Left renal cortex interstitium (tissue), 4 donors: ENCODE data around the gene OTUD3. TPM values are rescaled to one million over a fixed set of nuclear protein-coding genes. Genes with fewer than 3 reads are reported as not detected.
"Not testable (repeated sequence)": the region's sequence is repeated elsewhere in the genome, so short reads cannot be mapped to it uniquely, and the experiment has no call there.

Experiments used
- DNase-seq, 4 donors: peaks; one replicate each; pipeline ENCODE4 v3.0.0-alpha.2; 2013; ENCODE audit warnings: low read depth in 4 of 4, low spot score in 2 of 4, missing footprints in 1 of 4
- polyA plus RNA-seq, 4 donors: library from polyadenylated mRNA; unstranded; fragments of 120-200 nt; gene quantifications; one replicate each; pipeline ENCODE4 v1.2.1, GENCODE V29; 2013; ENCODE audit not compliant: insufficient read length in 4 of 4

The OTUD3 gene
- polyA plus RNA-seq, 4 donors, result 12.3 to 54.1 (median 21.2) TPM

DNA sequence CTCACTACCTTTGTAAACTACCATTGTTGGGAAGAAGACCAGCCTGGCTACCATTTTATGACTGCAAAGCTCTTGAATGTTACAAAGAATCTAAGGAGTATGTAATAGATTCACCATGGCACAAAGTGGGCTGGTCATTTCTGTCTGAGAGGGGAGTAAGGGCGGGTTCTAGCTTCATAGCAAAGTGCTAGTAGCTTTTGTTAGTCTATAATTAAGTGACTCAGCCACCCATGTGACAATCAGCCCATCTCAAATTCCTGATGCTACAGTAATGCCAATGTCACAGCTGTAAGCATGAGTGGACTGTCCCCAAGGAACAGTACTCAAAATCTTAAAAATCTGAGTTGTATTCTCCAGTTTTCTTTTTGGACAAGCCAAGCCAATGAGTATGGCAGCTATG is 15.4 kb upstream of the OTUD3 start:
- no peak for DNase-seq

GRCh38 chr1:19868575-19868974 is 13.6 kb upstream of the OTUD3 start:
- not testable (repeated sequence) for DNase-seq

DNA sequence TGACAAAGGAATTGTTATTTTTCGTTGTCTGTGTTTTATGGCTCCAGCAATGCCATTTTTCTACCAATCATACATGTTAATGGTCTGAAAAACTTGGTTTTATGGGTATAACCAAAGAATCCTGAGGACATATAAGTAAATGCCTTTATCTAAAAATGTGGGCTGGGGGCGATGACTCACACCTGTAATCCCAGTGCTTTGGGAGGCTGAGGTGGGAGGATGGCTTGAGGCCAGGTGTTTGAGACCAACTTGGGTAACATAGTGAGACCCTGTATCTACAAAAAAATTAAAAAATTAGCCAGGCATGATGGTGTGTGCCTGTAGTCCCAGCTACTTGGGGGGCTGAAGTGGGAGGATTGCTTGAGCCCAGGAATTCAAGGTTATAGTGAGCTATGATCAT is 12.7 kb upstream of the OTUD3 start:
- not testable (repeated sequence) for DNase-seq

DNA sequence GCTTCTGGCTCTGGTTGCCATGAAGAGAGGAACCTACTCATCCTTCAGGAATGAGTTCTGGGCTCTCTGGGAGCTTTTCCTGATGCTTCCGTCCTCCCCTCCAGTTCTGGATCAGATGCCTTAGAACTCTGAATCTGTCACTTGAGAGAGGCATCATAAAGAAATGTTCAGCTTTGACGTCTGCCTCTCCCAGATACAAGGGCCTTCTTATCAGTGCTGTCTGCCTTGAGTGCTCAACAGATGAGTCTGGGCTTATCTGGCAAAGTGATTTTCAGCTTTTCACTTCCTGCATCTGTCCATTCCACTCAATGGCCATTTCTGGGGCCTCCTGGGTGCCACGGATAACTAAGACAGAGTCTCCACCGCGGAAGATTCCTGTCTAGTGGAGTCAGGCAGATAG is 12.3 kb upstream of the OTUD3 start:
- DNase-seq, result no peak

DNA sequence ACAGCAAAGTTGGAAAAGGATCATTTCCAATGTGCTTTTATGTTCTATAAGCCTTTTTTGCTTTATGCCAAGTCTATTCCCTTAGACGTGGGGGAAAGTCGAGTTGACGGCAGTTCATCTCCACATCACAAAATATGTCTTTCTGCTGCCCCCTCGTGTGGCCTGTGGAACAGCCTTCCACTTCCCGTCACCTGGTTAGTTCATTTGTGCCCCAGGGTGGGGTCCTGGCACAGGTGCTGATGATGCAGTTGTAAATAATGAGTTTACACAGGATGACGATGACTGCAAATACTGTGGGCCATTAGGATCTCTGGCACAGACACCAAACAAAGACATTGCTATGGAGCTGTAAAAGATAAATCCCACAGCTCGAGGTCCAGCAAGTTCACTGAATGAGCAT is 10.0 kb upstream of the OTUD3 start:
- no peak for DNase-seq

DNA sequence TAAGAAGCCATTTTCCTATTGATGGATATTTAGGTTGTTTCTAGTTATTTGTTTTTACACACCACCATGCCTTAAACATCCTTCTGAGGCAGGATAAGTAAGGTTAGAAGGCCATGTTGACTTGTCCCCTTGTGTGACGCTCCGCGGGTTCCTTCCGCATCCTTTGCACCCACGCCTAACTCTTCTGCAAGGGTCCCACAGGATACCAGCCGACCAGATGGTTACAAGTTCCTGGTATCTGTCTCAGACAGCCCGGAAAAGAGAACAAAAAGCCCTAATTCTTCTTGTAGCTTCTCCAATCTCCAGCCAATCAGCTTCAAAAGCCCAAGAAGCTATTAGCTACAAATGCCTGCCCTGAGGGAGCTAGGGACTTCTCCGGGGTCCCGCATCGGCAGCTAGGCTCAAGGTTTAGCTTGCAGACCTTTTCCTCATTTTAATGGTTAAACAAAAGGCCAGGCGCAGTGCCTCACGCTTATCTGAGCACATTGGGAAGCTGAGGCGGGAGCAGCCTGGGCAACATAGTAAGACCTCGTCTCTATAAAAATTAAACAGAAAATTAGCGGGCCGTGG is 4.9 kb upstream of the OTUD3 start:
- DNase-seq, result no peak

DNA sequence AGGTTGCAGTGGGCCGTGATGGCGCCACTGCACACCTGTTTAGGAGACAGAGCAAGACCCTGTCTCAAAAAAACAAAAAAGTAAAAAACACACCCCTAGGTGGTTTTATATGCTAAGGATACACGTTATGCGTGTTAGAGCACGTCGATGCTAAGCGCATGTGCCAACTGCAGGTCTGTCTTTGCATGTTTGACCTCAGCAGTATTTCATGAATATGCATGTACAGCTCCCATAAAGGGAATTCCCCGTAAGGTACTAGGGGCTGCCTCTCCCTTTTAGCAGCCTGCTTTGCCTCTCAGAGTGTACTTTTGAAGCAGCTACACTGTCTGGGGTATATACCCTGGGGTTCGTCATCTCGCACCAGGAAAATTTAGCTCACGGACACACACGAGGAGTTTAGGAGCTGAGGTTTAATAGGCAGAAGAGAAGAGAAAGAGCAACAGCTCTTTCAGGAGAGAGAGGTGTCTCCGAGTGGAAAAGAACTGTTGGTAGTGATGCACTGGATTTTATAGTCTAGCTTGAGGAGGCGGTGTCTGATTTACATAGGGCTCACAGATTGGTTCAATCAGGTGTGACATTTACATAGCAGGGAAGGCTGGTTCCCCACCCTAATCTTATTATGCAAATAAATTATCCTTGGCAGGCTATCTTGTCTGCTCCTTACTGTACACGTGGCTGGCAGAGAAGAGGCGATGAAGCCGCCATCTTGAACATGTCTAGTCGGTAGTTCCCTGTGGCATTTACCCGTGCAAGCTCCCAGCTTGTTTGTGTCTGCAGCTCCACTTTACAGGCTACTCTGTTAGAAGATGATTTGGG is 4.2 kb upstream of the OTUD3 start:
- no peak for DNase-seq

- DNase-seq, result no peak
Observed at GRCh38 chr1:19878637-19878985, 3.6 kb upstream of the OTUD3 start.

GRCh38 chr1:19879227-19879626 is 3.0 kb upstream of the OTUD3 start:
- no peak for DNase-seq

GRCh38 chr1:19879661-19880060 is 2.5 kb upstream of the OTUD3 start:
- DNase-seq, result no peak

DNA sequence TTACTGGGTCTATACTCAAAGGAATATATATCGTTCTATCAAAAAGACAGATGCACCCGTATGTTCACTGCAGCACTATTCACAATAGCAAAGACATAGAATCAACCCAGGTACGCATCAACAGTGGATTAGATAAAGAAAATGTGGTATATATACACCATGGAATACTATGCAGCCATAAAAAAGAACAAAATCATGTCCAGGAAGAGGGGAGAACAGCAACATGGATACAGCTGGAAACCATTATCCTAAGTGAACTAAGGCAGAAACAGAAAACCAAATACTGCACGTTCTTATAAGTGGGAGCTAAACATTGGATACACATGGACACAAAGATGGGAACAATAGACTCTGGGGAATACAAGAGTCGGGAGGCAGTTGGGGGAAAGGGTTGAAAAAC is 1.4 kb upstream of the OTUD3 start:
- DNase-seq, result not testable (repeated sequence)

DNA sequence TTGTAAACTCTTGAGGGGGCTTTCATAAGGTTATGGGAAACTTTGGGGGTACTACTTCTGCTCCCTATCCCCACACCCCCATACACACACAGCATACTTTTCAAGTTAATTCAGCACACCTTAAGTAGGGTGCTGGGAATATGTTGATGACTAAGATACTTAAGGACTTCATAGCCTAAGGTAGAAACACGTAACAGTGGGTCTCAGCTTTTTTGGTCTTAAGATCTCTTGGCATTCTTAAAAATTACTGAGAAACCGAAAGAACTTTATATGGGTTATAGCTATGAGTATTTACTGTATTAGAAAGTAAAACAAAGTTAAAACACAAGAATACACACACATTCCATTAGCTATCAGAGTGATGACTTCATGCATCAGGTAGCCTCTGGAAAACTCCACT is 2.1 kb downstream of the OTUD3 start:
- no peak for DNase-seq

- DNase-seq, result no peak
Observed at GRCh38 chr1:19885821-19886220, 3.6 kb downstream of the OTUD3 start.

- DNase-seq, result no peak
Observed at GRCh38 chr1:19888112-19888511, 5.9 kb downstream of the OTUD3 start.

DNA sequence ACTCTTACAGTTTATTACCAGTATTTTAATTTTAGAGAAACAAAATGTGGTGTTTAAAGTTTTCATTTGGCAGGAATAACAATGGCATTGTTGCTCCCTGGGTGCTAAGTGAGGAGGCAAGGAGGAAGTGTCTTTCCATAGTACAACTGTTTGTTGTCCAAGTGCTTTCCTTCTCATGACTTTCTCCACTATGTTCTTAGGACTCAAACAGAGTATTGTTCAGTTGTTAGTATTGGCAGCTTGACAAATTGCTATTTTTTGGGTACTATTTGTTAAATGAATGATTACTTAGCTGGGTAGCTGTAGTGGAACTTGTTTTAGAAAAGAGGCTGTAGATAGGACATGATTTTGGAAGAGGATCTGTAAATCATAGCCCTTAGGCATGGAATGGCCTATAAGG is 7.5 kb downstream of the OTUD3 start:
- no peak for DNase-seq

DNA sequence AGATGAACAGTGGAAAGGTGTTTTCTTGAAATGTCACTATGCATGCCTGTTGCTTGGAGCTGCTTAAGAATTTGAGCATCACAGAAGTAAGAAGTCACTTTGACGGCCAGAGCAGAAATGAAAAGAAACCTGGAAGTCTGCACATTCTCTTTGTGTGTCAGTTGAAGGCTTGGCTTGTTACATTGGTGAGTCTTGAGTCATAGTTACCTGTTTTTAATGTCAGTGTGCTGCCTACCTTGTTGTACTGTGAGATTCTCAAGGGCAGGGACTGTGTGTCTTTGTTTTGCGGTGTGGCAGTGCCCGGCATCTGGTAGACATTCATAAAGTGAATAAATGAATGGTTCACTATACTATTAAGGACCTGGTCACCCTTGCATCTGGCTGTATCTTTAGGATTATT is 9.9 kb downstream of the OTUD3 start:
- DNase-seq, result no peak

DNA sequence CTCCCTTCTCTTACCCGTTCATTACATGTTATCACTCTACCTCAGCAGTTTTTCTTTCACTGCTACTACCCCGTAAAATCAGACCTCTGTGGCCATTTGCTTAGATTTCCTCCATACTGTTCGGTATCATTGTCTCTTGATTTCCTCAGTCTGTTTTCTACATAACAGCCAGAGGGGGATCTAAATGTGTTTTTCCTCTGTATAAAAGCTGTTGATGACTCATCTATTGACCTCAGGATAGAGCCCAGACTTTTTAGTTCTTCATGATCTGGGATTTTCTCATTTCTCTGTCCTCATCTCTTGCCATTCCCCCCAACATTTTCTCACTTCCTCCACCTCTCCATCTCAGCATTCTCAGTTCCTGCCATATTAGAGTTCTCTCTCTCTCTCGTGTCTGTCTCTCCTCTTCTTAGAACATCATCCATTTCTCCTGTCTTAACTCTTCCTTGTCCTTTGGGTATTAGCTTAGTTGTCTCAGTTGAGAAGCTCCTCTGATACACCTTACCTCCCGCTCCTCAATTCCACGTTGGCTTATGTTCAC is 10.5 kb downstream of the OTUD3 start:
- DNase-seq, result no peak

DNA sequence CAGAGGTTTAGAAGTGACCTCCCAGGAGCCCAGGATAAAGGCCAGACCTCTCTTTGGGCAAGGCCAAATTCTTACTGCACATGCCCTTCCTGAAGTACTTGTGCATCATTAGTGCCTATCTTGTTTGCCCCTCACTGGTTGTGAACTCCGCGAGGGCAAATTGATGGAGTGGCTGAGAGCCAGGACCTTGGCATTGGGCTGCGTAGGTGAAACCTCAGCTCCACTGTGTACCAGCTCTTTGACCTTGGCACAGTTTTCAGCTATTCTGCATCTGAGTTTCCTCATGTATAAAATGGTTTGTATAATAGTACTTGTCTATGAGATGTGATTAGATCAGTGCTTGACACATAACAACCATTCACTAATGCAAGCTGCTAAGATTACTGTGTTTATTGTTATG is 11.5 kb downstream of the OTUD3 start:
- no peak for DNase-seq

- no peak for DNase-seq
Observed at GRCh38 chr1:19894218-19894617, 12.0 kb downstream of the OTUD3 start.

DNA sequence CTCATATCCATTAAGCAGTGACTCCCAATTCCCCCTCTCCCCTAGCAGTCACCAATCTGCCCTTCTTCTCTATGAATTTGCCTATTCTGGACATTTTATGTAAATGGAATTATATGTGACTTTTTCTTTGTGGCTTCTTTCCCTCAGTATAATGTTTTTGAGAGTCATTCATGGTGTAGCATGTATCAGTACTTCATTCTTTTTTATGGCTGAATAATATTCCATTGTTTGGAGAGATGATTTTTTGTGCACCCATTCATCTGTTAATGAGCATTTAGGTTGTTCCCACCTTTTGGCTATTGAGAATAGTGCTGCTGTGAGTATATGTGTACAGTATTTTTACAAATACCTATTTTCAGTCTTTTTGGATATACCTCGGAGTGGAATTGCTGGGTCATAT is 19.5 kb downstream of the OTUD3 start:
- DNase-seq, result no peak

- DNase-seq, result no peak
Observed at GRCh38 chr1:19903621-19904020, 21.4 kb downstream of the OTUD3 start.

- DNase-seq, result no peak
Observed at GRCh38 chr1:19907456-19907855, 25.3 kb downstream of the OTUD3 start.
